Lower leg skin (tissue), 3 donors: ENCODE data around the gene PRDM16.

ENCODE experiments used
- CTCF ChIP-seq, 3 donors: fragments of 450-650 bp; IDR thresholded peaks; one replicate each; pipeline ENCODE4 v1.5.1; 2016; ENCODE audit warnings: antibody characterized with exemption in 3 of 3, mild to moderate bottlenecking in 3 of 3, moderate library complexity in 2 of 3
- POLR2A ChIP-seq, 2 donors: fragments of 450-650 bp; IDR thresholded peaks; one replicate each; pipeline ENCODE4 v1.6.1; 2016 to 2017; ENCODE audit warnings: antibody characterized with exemption in 2 of 2, mild to moderate bottlenecking in 1 of 2, moderate library complexity in 1 of 2

GRCh38 chr1:3155056-3155925, 86.3 kb downstream of the PRDM16 start:
- TF ChIP-seq CTCF (IDR thresholded peaks at IDR 0.05) (no peak), POLR2A (IDR thresholded peaks at IDR 0.05) (no peak)
